Epithelial cell of esophagus (primary cell): Measurements from ENCODE around the gene KMO.

Experiments used
- DNase-seq: peaks from one replicate; pipeline ENCODE4 v3.0.0; 2010; ENCODE audit warnings: low read depth
- H3K4me3 ChIP-seq: 2 replicates; pipeline ENCODE4 v1.5.1; 2011; ENCODE audit warnings: mild to moderate bottlenecking, low read length, control low read depth
- CTCF ChIP-seq: IDR thresholded peaks from 2 replicates; pipeline ENCODE4 v1.5.1; 2011; ENCODE audit warnings: low read depth, mild to moderate bottlenecking, low read length, control low read depth, inconsistent platforms; ENCODE audit not compliant: insufficient read depth; ENCODE audit errors: missing control alignments

The KMO gene

GRCh38 chr1:241553886-241554592 lies 21.9 kb downstream of the KMO start:
- no peak for TF ChIP-seq CTCF
- no peak overlapping the region for H3K4me3 ChIP-seq
- DNase-seq, result no peak

- TF ChIP-seq CTCF, result no peak
- DNase-seq, result no peak
- H3K4me3 ChIP-seq, result no peak overlapping the region
Observed at GRCh38 chr1:241555526-241555925, 23.3 kb downstream of the KMO start.

- DNase-seq, result no peak
Observed at GRCh38 chr1:241557031-241557430, 24.9 kb downstream of the KMO start.

GRCh38 chr1:241557551-241558193 lies 25.5 kb downstream of the KMO start:
- no peak for TF ChIP-seq CTCF
- H3K4me3 ChIP-seq, result no peak overlapping the region
- no peak for DNase-seq

More at GRCh38 chr1:241557031-241557430, 24.9 kb downstream of the KMO start:
- H3K4me3 ChIP-seq, result no peak overlapping the region
- TF ChIP-seq CTCF, result no peak

- TF ChIP-seq CTCF, result no peak
- no peak overlapping the region for H3K4me3 ChIP-seq
- no peak for DNase-seq
Observed at GRCh38 chr1:241560146-241560848, 28.1 kb downstream of the KMO start.

GRCh38 chr1:241560849-241561187 lies 28.6 kb downstream of the KMO start:
- no peak overlapping the region for H3K4me3 ChIP-seq
- TF ChIP-seq CTCF, result no peak
- DNase-seq, result no peak
